T47D (cell line): ENCODE data around the gene LDLRAD3.

Experiments used
- DNase-seq, 2 experiments: peaks; one replicate each; pipeline versions ENCODE4 v3.0.0 to v3.0.0-alpha.2; 2011 to 2012; ENCODE audit warnings: low read depth in 1 of 2, low spot score in 1 of 2
- JUND ChIP-seq: IDR thresholded peaks from 2 replicates; pipeline ENCODE4 v1.6.1; 2012; ENCODE audit warnings: low read depth
- in situ Hi-C: cut with HindIII; loops from 2 replicates; pipeline ENCODE4 v1.10.0; 2016; ENCODE audit warnings: low sequenced_read_pairs, low pct_unique_long_range_greater_than_20kb

LDLRAD3 gene

GRCh38 chr11:36274414-36274813 lies 330.6 kb downstream of the LDLRAD3 start:
- no peak for DNase-seq
- in situ Hi-C loops: no loop called here
- no peak for TF ChIP-seq JUND

- no peak for TF ChIP-seq JUND
- DNase-seq: no peak
- in situ Hi-C loops: no loop called here
Observed at GRCh38 chr11:36278531-36279282, 334.8 kb downstream of the LDLRAD3 start.

GRCh38 chr11:36280531-36280930 lies 336.7 kb downstream of the LDLRAD3 start:
- no peak for DNase-seq
- TF ChIP-seq JUND: no peak
- in situ Hi-C loops: no loop called here
